ENCODE data around the gene GALNT2. TPM values are rescaled to one million over a fixed set of nuclear protein-coding genes. Genes with fewer than 3 reads are reported as not detected.

The GALNT2 gene
- total and polyA plus RNA-seq, 12 donors, result 9.7 to 35.1 (median 25.8) TPM

- peak in 1 of 8 donors; percentile 19 for ATAC-seq
- Histone ChIP-seq H3K9me3 (no peaks in the 10 kb centered on the region), H3K36me3 (peaks cover 0 to 4% (median 0%) of the 10 kb centered on the region in 9 donors), H3K27ac (peak overlapping the region in 5 of 10 donors; percentile 9 to 29 (median 17)), H3K27me3 (no peaks in the 10 kb centered on the region), H3K4me3 (no peak overlapping the region), H3K4me1 (peaks cover 7 to 36% (median 21%) of the 10 kb centered on the region in 9 donors)
- WGBS, 2 donors, result 76 to 77% methylated on average over 8 of the region's 8 CpGs
- TF ChIP-seq CTCF (IDR thresholded peaks at IDR 0.05), result no peak
- DNase-seq, result no peak
- intact Hi-C loops (cut with DNase I), result no loop called here
Measured at GRCh38 chr1:230230948-230231773, 164.1 kb downstream of the GALNT2 start.

GRCh38 chr1:230231774-230232145, 164.7 kb downstream of the GALNT2 start:
- no peaks in the 10 kb centered on the region for H3K27me3 ChIP-seq
- ATAC-seq (peak in 7 of 8 donors; percentile 74 to 89 (median 81)), DNase-seq (peak; percentile 48 to 75)
- H3K4me3 ChIP-seq, result peak overlapping the region in 6 of 10 donors; percentile 10 to 33 (median 17)
- H3K4me1 ChIP-seq, result peaks cover 7 to 36% (median 21%) of the 10 kb centered on the region in 9 donors
- intact Hi-C loops (cut with DNase I), result loop anchor here in 1 of 10 donors (2.0 kb wide), 1 partner anchor 35 kb away; no protein-coding TSS in a partner anchor
- no peaks in the 10 kb centered on the region for H3K9me3 ChIP-seq
- peak overlapping the region in 8 of 10 donors; percentile 6 to 78 (median 36) for H3K27ac ChIP-seq
- H3K36me3 ChIP-seq, result peaks cover 0 to 10% (median 0%) of the 10 kb centered on the region in 9 donors
- TF ChIP-seq CTCF (IDR thresholded peaks at IDR 0.05), result no peak
- 58 to 67% methylated on average over 7 of the region's 7 CpGs for WGBS, 2 donors

- ATAC-seq (peak in 5 of 8 donors; percentile 15 to 40 (median 26)), DNase-seq (peak in 1 of 2 donors; percentile 27)
- intact Hi-C loops (cut with DNase I), result loop anchor here in 1 of 10 donors (2.0 kb wide), 1 partner anchor 34 kb away; no protein-coding TSS in a partner anchor
- Histone ChIP-seq H3K4me1 (peaks cover 7 to 42% (median 21%) of the 10 kb centered on the region in 9 donors), H3K36me3 (peaks cover 0 to 16% (median 0%) of the 10 kb centered on the region in 9 donors), H3K4me3 (peak overlapping the region in 6 of 10 donors; percentile 10 to 33 (median 17)), H3K9me3 (no peaks in the 10 kb centered on the region), H3K27me3 (no peaks in the 10 kb centered on the region), H3K27ac (peak overlapping the region in 5 of 10 donors; percentile 6 to 78 (median 42))
- WGBS, 2 donors, result 55 to 60% methylated on average over 10 of the region's 10 CpGs
- no peak for TF ChIP-seq CTCF (IDR thresholded peaks at IDR 0.05)
Measured at GRCh38 chr1:230232371-230232771, 165.3 kb downstream of the GALNT2 start.

- DNase-seq (no peak), ATAC-seq (no peak)
- 96 to 98% methylated on average over 4 of the region's 4 CpGs for WGBS, 2 donors
- Histone ChIP-seq H3K27me3 (no peaks in the 10 kb centered on the region), H3K4me3 (no peak overlapping the region), H3K36me3 (peaks cover 0 to 25% (median 0%) of the 10 kb centered on the region in 9 donors), H3K4me1 (peaks cover 7 to 42% (median 21%) of the 10 kb centered on the region in 9 donors), H3K9me3 (no peaks in the 10 kb centered on the region), H3K27ac (no peak overlapping the region)
- intact Hi-C loops (cut with DNase I), result loop anchor here in 1 of 10 donors (2.0 kb wide), 1 partner anchor 33 kb away; no protein-coding TSS in a partner anchor
- TF ChIP-seq CTCF (IDR thresholded peaks at IDR 0.05), result no peak
Measured at GRCh38 chr1:230233786-230234185, 166.7 kb downstream of the GALNT2 start.

Measured in heart right ventricle (tissue), 16 donors.